OCI-LY7 (cell line): ENCODE measurements around the gene NKX6-2. TPM values are rescaled to one million over a fixed set of nuclear protein-coding genes. Genes with fewer than 3 reads are reported as not detected.

Source experiments
- BruUV-seq: library from RNA; stranded (reverse); fragments of 400-500 nt; replicated peaks from 2 replicates; lab custom pipeline; 2021; lab: Mats Ljungman, UMichigan
- CTCF ChIA-PET: fragments of 300-600 bp; sonication (Branson Sonifier 250); formaldehyde crosslinking; loops from one replicate; lab custom pipeline; 2022; ENCODE audit warnings: antibody characterized with exemption; ENCODE audit not compliant: unreplicated experiment; lab: Charles Lee
- POLR2A ChIA-PET: fragments of 300-600 bp; sonication (Branson Sonifier 250); formaldehyde crosslinking; loops from one replicate; lab custom pipeline; 2022; ENCODE audit warnings: antibody characterized with exemption; lab: Charles Lee
- DNase-seq: peaks from one replicate; pipeline ENCODE4 v3.0.0-alpha.2; 2015; ENCODE audit warnings: low spot score
- H2AFZ ChIP-seq: fragments of 200-600 bp; sonication (generic), shearing (Covaris generic); 2 replicates; pipeline ENCODE4 v1.6.1; 2014; ENCODE audit warnings: mild to moderate bottlenecking, antibody characterized with exemption, low read length, moderate library complexity
- H3K27ac ChIP-seq: fragments of 200-600 bp; sonication (generic); 2 replicates; pipeline ENCODE4 v1.5.1; 2014; ENCODE audit warnings: mixed run types, low read depth, mild to moderate bottlenecking, moderate library complexity, low read length, inconsistent platforms; ENCODE audit not compliant: poor library complexity, severe bottlenecking
- H3K36me3 ChIP-seq: fragments of 200-600 bp; sonication (generic); 2 replicates; pipeline ENCODE4 v1.6.1; 2014; ENCODE audit warnings: mild to moderate bottlenecking, antibody characterized with exemption, low read length, moderate library complexity, mixed read lengths; ENCODE audit not compliant: insufficient read depth
- H3K4me1 ChIP-seq: fragments of 200-600 bp; sonication (generic); 2 replicates; pipeline ENCODE4 v1.5.1; 2014; ENCODE audit warnings: mild to moderate bottlenecking, low read length; ENCODE audit not compliant: insufficient read depth, poor library complexity, severe bottlenecking
- H3K4me2 ChIP-seq: fragments of 200-600 bp; sonication (generic); 2 replicates; pipeline ENCODE4 v1.6.1; 2014; ENCODE audit warnings: mild to moderate bottlenecking, low read length
- H3K4me3 ChIP-seq: fragments of 200-600 bp; sonication (generic); 2 replicates; pipeline ENCODE4 v1.5.1; 2014; ENCODE audit warnings: mild to moderate bottlenecking, low read depth, low read length; ENCODE audit not compliant: poor library complexity, severe bottlenecking
- H3K79me2 ChIP-seq: fragments of 200-600 bp; sonication (generic); 2 replicates; pipeline ENCODE4 v1.6.1; 2016; ENCODE audit warnings: low read depth, mild to moderate bottlenecking, low read length, moderate library complexity, mixed read lengths; ENCODE audit not compliant: insufficient read depth
- H3K9me2 ChIP-seq: fragments of 200-600 bp; sonication (generic); 2 replicates; pipeline ENCODE4 v1.6.1; 2016; ENCODE audit warnings: mild to moderate bottlenecking, low read length, mixed read lengths; ENCODE audit not compliant: insufficient read depth
- H3K9me3 ChIP-seq: fragments of 200-600 bp; sonication (generic); 2 replicates; pipeline ENCODE4 v1.6.1; 2014; ENCODE audit warnings: mild to moderate bottlenecking, mixed run types, low read length, mixed read lengths
- H4K20me1 ChIP-seq: fragments of 200-600 bp; sonication (generic); 2 replicates; pipeline ENCODE4 v1.6.1; 2014; ENCODE audit warnings: mild to moderate bottlenecking, antibody characterized with exemption, low read length, moderate library complexity, mixed read lengths; ENCODE audit not compliant: insufficient read depth
- CTCF ChIP-seq: fragments of 200-600 bp; sonication (generic); conservative IDR thresholded peaks from 2 replicates; pipeline ENCODE4 v1.5.1; 2014; ENCODE audit warnings: mild to moderate bottlenecking, antibody characterized with exemption, low read length, moderate library complexity, mixed read lengths
- EZH2phosphoT487 ChIP-seq: fragments of 200-600 bp; sonication (generic); IDR thresholded peaks from 2 replicates; pipeline ENCODE4 v1.6.1; 2018; ENCODE audit warnings: low read depth, borderline replicate concordance, mild to moderate bottlenecking, mixed run types, antibody characterized with exemption, low read length, moderate library complexity, mixed read lengths
- intact Hi-C: fragments of 100-400 bp; cut with micrococcal nuclease; formaldehyde crosslinking; loops from one replicate; pipeline ENCODE4 v1.10.0; 2022; ENCODE audit not compliant: unreplicated experiment
- total RNA-seq, 2 experiments: library from RNA; depleted of rRNA in 1 of 2; stranded (reverse); fragments of >200 nt in 1 of 2; shearing (Covaris generic) in 1 of 2; gene quantifications; 2 replicates each; pipeline ENCODE4 v1.2.3, GENCODE V29; 2014 to 2022

Gene NKX6-2
- total RNA-seq, 2 experiments from 2014 or later = not detected

- no peak for DNase-seq
- no peaks in the 10 kb centered on the region for H3K36me3 ChIP-seq
- H3K4me2 ChIP-seq = no peak overlapping the region
- H3K9me3 ChIP-seq = no peaks in the 10 kb centered on the region
- no peak overlapping the region for H3K4me3 ChIP-seq
- H3K9me2 ChIP-seq = no peaks in the 10 kb centered on the region
- intact Hi-C loops = no loop called here
- ChIA-PET CTCF (no interaction called here), POLR2A (no interaction called here)
- no peaks in the 10 kb centered on the region for H3K4me1 ChIP-seq
- TF ChIP-seq EZH2phosphoT487 (no peak), CTCF (no peak)
- no peaks in the 10 kb centered on the region for H4K20me1 ChIP-seq
- no TSS peak for BruUV-seq
- H3K27ac ChIP-seq = no peak overlapping the region
- no peak overlapping the region for H2AFZ ChIP-seq
- no peaks in the 10 kb centered on the region for H3K79me2 ChIP-seq
Measured at GRCh38 chr10:132804287-132804686, 18.3 kb upstream of the NKX6-2 start.

GRCh38 chr10:132803416-132804210 lies 17.7 kb upstream of the NKX6-2 start:
- no peaks in the 10 kb centered on the region for H3K9me2 ChIP-seq

More at GRCh38 chr10:132803416-132804210, 17.7 kb upstream of the NKX6-2 start:
- Histone ChIP-seq H3K4me3 (no peak overlapping the region), H3K4me2 (no peak overlapping the region), H3K4me1 (no peaks in the 10 kb centered on the region), H3K36me3 (no peaks in the 10 kb centered on the region), H3K79me2 (no peaks in the 10 kb centered on the region), H2AFZ (no peak overlapping the region), H3K27ac (no peak overlapping the region), H4K20me1 (no peaks in the 10 kb centered on the region), H3K9me3 (no peaks in the 10 kb centered on the region)
- TF ChIP-seq CTCF (no peak), EZH2phosphoT487 (no peak)
- no peak for DNase-seq
- ChIA-PET CTCF (no interaction called here), POLR2A (no interaction called here)
- intact Hi-C loops = no loop called here
- no TSS peak for BruUV-seq
